ENCODE data around the gene NTN1.
A peak's percentile ranks its signal among the peaks of the same experiment; 100 is the strongest.

NTN1 gene

GRCh38 chr17:9054126-9054975, 33.0 kb downstream of the NTN1 start:
- no peak overlapping the region for H3K4me3 ChIP-seq (ENCODE audit: low read depth in 1 of 5, low read length in 5 of 5)
- peaks cover 0 to 4% (median 0%) of the 10 kb centered on the region in 5 donors for H3K9me3 ChIP-seq (ENCODE audit: control insufficient read depth in 5 of 5, low read length in 5 of 5)
- H3K27me3 ChIP-seq (ENCODE audit: control insufficient read depth in 5 of 5, insufficient read depth in 4 of 5, low read length in 5 of 5) = peaks cover 0 to 5% (median 0%) of the 10 kb centered on the region in 5 donors
- no peaks in the 10 kb centered on the region for H3K36me3 ChIP-seq (ENCODE audit: control insufficient read depth in 5 of 5, insufficient read depth in 5 of 5, low read length in 5 of 5)
- H3K27ac ChIP-seq (ENCODE audit: low read depth, low read length) = no peak overlapping the region
- no peaks in the 10 kb centered on the region for H3K4me1 ChIP-seq (ENCODE audit: control insufficient read depth in 5 of 5, insufficient read depth in 5 of 5, low read length in 5 of 5)
- H3K9ac ChIP-seq (ENCODE audit: low read length in 5 of 5) = no peak overlapping the region

GRCh38 chr17:9055281-9055680, 34.0 kb downstream of the NTN1 start:
- no peak overlapping the region for H3K9ac ChIP-seq (ENCODE audit: low read length in 5 of 5)
- peaks cover 0 to 5% (median 0%) of the 10 kb centered on the region in 5 donors for H3K27me3 ChIP-seq (ENCODE audit: control insufficient read depth in 5 of 5, insufficient read depth in 4 of 5, low read length in 5 of 5)
- H3K9me3 ChIP-seq (ENCODE audit: control insufficient read depth in 5 of 5, low read length in 5 of 5) = peaks cover 0 to 4% (median 0%) of the 10 kb centered on the region in 5 donors
- H3K27ac ChIP-seq (ENCODE audit: low read depth, low read length) = no peak overlapping the region
- no peak overlapping the region for H3K4me3 ChIP-seq (ENCODE audit: low read depth in 1 of 5, low read length in 5 of 5)
- no peaks in the 10 kb centered on the region for H3K36me3 ChIP-seq (ENCODE audit: control insufficient read depth in 5 of 5, insufficient read depth in 5 of 5, low read length in 5 of 5)
- no peaks in the 10 kb centered on the region for H3K4me1 ChIP-seq (ENCODE audit: control insufficient read depth in 5 of 5, insufficient read depth in 5 of 5, low read length in 5 of 5)

- no peaks in the 10 kb centered on the region for H3K36me3 ChIP-seq (ENCODE audit: control insufficient read depth in 5 of 5, insufficient read depth in 5 of 5, low read length in 5 of 5)
- no peak overlapping the region for H3K9ac ChIP-seq (ENCODE audit: low read length in 5 of 5)
- peaks cover 0 to 4% (median 0%) of the 10 kb centered on the region in 5 donors for H3K9me3 ChIP-seq (ENCODE audit: control insufficient read depth in 5 of 5, low read length in 5 of 5)
- H3K4me1 ChIP-seq (ENCODE audit: control insufficient read depth in 5 of 5, insufficient read depth in 5 of 5, low read length in 5 of 5) = no peaks in the 10 kb centered on the region
- H3K4me3 ChIP-seq (ENCODE audit: low read depth in 1 of 5, low read length in 5 of 5) = no peak overlapping the region
- peaks cover 0 to 5% (median 0%) of the 10 kb centered on the region in 5 donors for H3K27me3 ChIP-seq (ENCODE audit: control insufficient read depth in 5 of 5, insufficient read depth in 4 of 5, low read length in 5 of 5)
- H3K27ac ChIP-seq (ENCODE audit: low read depth, low read length) = no peak overlapping the region
Observed at GRCh38 chr17:9056566-9056965, 35.3 kb downstream of the NTN1 start.

- Histone ChIP-seq H3K27me3 (ENCODE audit: control insufficient read depth in 5 of 5, insufficient read depth in 4 of 5, low read length in 5 of 5) (peaks cover 0 to 5% (median 0%) of the 10 kb centered on the region in 5 donors), H3K9me3 (ENCODE audit: control insufficient read depth in 5 of 5, low read length in 5 of 5) (peaks cover 0 to 4% (median 0%) of the 10 kb centered on the region in 5 donors), H3K4me3 (ENCODE audit: low read depth in 1 of 5, low read length in 5 of 5) (no peak overlapping the region), H3K36me3 (ENCODE audit: control insufficient read depth in 5 of 5, insufficient read depth in 5 of 5, low read length in 5 of 5) (no peaks in the 10 kb centered on the region), H3K4me1 (ENCODE audit: control insufficient read depth in 5 of 5, insufficient read depth in 5 of 5, low read length in 5 of 5) (no peaks in the 10 kb centered on the region), H3K9ac (ENCODE audit: low read length in 5 of 5) (no peak overlapping the region), H3K27ac (ENCODE audit: low read depth, low read length) (no peak overlapping the region)
Observed at GRCh38 chr17:9057310-9057709, 36.0 kb downstream of the NTN1 start.

GRCh38 chr17:9062399-9062902, 41.1 kb downstream of the NTN1 start:
- H3K9ac ChIP-seq (ENCODE audit: low read length in 5 of 5) = no peak overlapping the region
- no peaks in the 10 kb centered on the region for H3K4me1 ChIP-seq (ENCODE audit: control insufficient read depth in 5 of 5, insufficient read depth in 5 of 5, low read length in 5 of 5)
- H3K4me3 ChIP-seq (ENCODE audit: low read depth in 1 of 5, low read length in 5 of 5) = no peak overlapping the region
- H3K36me3 ChIP-seq (ENCODE audit: control insufficient read depth in 5 of 5, insufficient read depth in 5 of 5, low read length in 5 of 5) = no peaks in the 10 kb centered on the region
- H3K9me3 ChIP-seq (ENCODE audit: control insufficient read depth in 5 of 5, low read length in 5 of 5) = no peaks in the 10 kb centered on the region
- no peaks in the 10 kb centered on the region for H3K27me3 ChIP-seq (ENCODE audit: control insufficient read depth in 5 of 5, insufficient read depth in 4 of 5, low read length in 5 of 5)
- H3K27ac ChIP-seq (ENCODE audit: low read depth, low read length) = no peak overlapping the region

GRCh38 chr17:9064311-9064834, 43.1 kb downstream of the NTN1 start:
- H3K4me3 ChIP-seq (ENCODE audit: low read depth in 1 of 5, low read length in 5 of 5) = no peak overlapping the region
- no peaks in the 10 kb centered on the region for H3K9me3 ChIP-seq (ENCODE audit: control insufficient read depth in 5 of 5, low read length in 5 of 5)
- no peak overlapping the region for H3K27ac ChIP-seq (ENCODE audit: low read depth, low read length)
- no peaks in the 10 kb centered on the region for H3K4me1 ChIP-seq (ENCODE audit: control insufficient read depth in 5 of 5, insufficient read depth in 5 of 5, low read length in 5 of 5)
- no peak overlapping the region for H3K9ac ChIP-seq (ENCODE audit: low read length in 5 of 5)
- no peaks in the 10 kb centered on the region for H3K27me3 ChIP-seq (ENCODE audit: control insufficient read depth in 5 of 5, insufficient read depth in 4 of 5, low read length in 5 of 5)
- H3K36me3 ChIP-seq (ENCODE audit: control insufficient read depth in 5 of 5, insufficient read depth in 5 of 5, low read length in 5 of 5) = no peaks in the 10 kb centered on the region

- H3K9ac ChIP-seq (ENCODE audit: low read length in 5 of 5) = no peak overlapping the region
- no peaks in the 10 kb centered on the region for H3K36me3 ChIP-seq (ENCODE audit: control insufficient read depth in 5 of 5, insufficient read depth in 5 of 5, low read length in 5 of 5)
- H3K9me3 ChIP-seq (ENCODE audit: control insufficient read depth in 5 of 5, low read length in 5 of 5) = no peaks in the 10 kb centered on the region
- H3K4me1 ChIP-seq (ENCODE audit: control insufficient read depth in 5 of 5, insufficient read depth in 5 of 5, low read length in 5 of 5) = peaks cover 6 to 19% (median 15%) of the 10 kb centered on the region in 5 donors
- no peak overlapping the region for H3K4me3 ChIP-seq (ENCODE audit: low read depth in 1 of 5, low read length in 5 of 5)
- peaks cover 0 to 4% (median 0%) of the 10 kb centered on the region in 5 donors for H3K27me3 ChIP-seq (ENCODE audit: control insufficient read depth in 5 of 5, insufficient read depth in 4 of 5, low read length in 5 of 5)
- H3K27ac ChIP-seq (ENCODE audit: low read depth, low read length) = no peak overlapping the region
Observed at GRCh38 chr17:9071016-9071415, 49.7 kb downstream of the NTN1 start.

- Histone ChIP-seq H3K4me1 (ENCODE audit: control insufficient read depth in 5 of 5, insufficient read depth in 5 of 5, low read length in 5 of 5) (peaks cover 6 to 19% (median 15%) of the 10 kb centered on the region in 5 donors), H3K9ac (ENCODE audit: low read length in 5 of 5) (no peak overlapping the region)
Observed at GRCh38 chr17:9071811-9072498, 50.6 kb downstream of the NTN1 start.

GRCh38 chr17:9072696-9073339, 51.5 kb downstream of the NTN1 start:
- Histone ChIP-seq H3K4me3 (ENCODE audit: low read depth in 1 of 5, low read length in 5 of 5) (peak overlapping the region in 3 of 5 donors; percentile 19 to 34 (median 22)), H3K9ac (ENCODE audit: low read length in 5 of 5) (peak overlapping the region in 1 of 5 donors; percentile 28), H3K4me1 (ENCODE audit: control insufficient read depth in 5 of 5, insufficient read depth in 5 of 5, low read length in 5 of 5) (peaks cover 6 to 19% (median 15%) of the 10 kb centered on the region in 5 donors), H3K36me3 (ENCODE audit: control insufficient read depth in 5 of 5, insufficient read depth in 5 of 5, low read length in 5 of 5) (no peaks in the 10 kb centered on the region), H3K9me3 (ENCODE audit: control insufficient read depth in 5 of 5, low read length in 5 of 5) (no peaks in the 10 kb centered on the region), H3K27ac (ENCODE audit: low read depth, low read length) (peak overlapping the region; percentile 46), H3K27me3 (ENCODE audit: control insufficient read depth in 5 of 5, insufficient read depth in 4 of 5, low read length in 5 of 5) (peaks cover 0 to 4% (median 0%) of the 10 kb centered on the region in 5 donors)

More at GRCh38 chr17:9071811-9072498, 50.6 kb downstream of the NTN1 start:
- Histone ChIP-seq H3K27me3 (ENCODE audit: control insufficient read depth in 5 of 5, insufficient read depth in 4 of 5, low read length in 5 of 5) (peaks cover 0 to 4% (median 0%) of the 10 kb centered on the region in 5 donors), H3K36me3 (ENCODE audit: control insufficient read depth in 5 of 5, insufficient read depth in 5 of 5, low read length in 5 of 5) (no peaks in the 10 kb centered on the region), H3K4me3 (ENCODE audit: low read depth in 1 of 5, low read length in 5 of 5) (no peak overlapping the region), H3K27ac (ENCODE audit: low read depth, low read length) (no peak overlapping the region), H3K9me3 (ENCODE audit: control insufficient read depth in 5 of 5, low read length in 5 of 5) (no peaks in the 10 kb centered on the region)

Data from subcutaneous abdominal adipose tissue (tissue), 5 donors.